HepG2 (cell line): ENCODE measurements around the gene HCRT. TPM values are rescaled to one million over a fixed set of nuclear protein-coding genes. Genes with fewer than 3 reads are reported as not detected.

ENCODE experiments used
- ATAC-seq: fragments of 200-7000 bp; cut with Tn5 transposase; 3 replicates; pipeline ENCODE4 v1.9.1; 2020; ENCODE audit warnings: mild to moderate bottlenecking, moderate library complexity
- BruUV-seq: library from RNA; stranded (reverse); fragments of 400-500 nt; replicated peaks from 2 replicates; lab custom pipeline; 2021; lab: Mats Ljungman, UMichigan
- CTCF ChIA-PET: fragments of 300-600 bp; formaldehyde crosslinking; extraction: SDS; loops from one replicate; lab custom pipeline; 2021; ENCODE audit warnings: low total read pairs, inconsistent platforms, low intra/inter-chr PET ratio; lab: Yijun Ruan, JAX
- POLR2A ChIA-PET: fragments of 350-600 bp; sonication (Branson Sonifier 250); formaldehyde crosslinking; loops from one replicate; lab custom pipeline; 2020; ENCODE audit warnings: antibody characterized with exemption, inconsistent platforms; lab: Yijun Ruan, JAX
- DNase-seq: peaks from one replicate; pipeline ENCODE4 v3.0.0-alpha.2; 2015; ENCODE audit warnings: low spot score
- FAIRE-seq: peaks from 3 replicates; lab custom pipeline; 2011; peaks lifted over from hg19 to GRCh38; lab: Jason Lieb, UNC
- H2AFZ ChIP-seq: one replicate; pipeline ENCODE4 v1.6.1; 2011; ENCODE audit warnings: low read length, inconsistent platforms
- H3K27ac ChIP-seq: fragments of 300-600 bp; 3 replicates; pipeline ENCODE4 v1.8.0; 2011; ENCODE audit warnings: mixed run types, mild to moderate bottlenecking, mixed read lengths, low read length, inconsistent platforms; ENCODE audit not compliant: insufficient read depth; ENCODE audit errors: extremely low read length
- H3K27me3 ChIP-seq, 2 experiments: fragments of 200-600 bp in 1 of 2; 2 replicates in 1 of 2; 3 replicates in 1 of 2; pipeline versions ENCODE4 v1.6.0 to v1.8.0; 2011; ENCODE audit warnings: low read length in 2 of 2, mild to moderate bottlenecking in 2 of 2, moderate library complexity in 2 of 2, inconsistent platforms in 1 of 2; ENCODE audit not compliant: insufficient read depth in 2 of 2, control insufficient read depth in 1 of 2
- H3K36me3 ChIP-seq, 2 experiments: fragments of 200-600 bp in 1 of 2; replicated peaks in 1 of 2; 2 replicates in 1 of 2; 3 replicates in 1 of 2; pipeline versions ENCODE4 v1.5.1 to v1.8.0; 2011; ENCODE audit warnings: low read length in 2 of 2, inconsistent platforms in 1 of 2; ENCODE audit not compliant: insufficient read depth in 2 of 2, control insufficient read depth in 1 of 2
- H3K4me1 ChIP-seq: 2 replicates; pipeline ENCODE4 v1.5.1; 2012; ENCODE audit warnings: low read length, inconsistent platforms; ENCODE audit not compliant: insufficient read depth
- H3K4me2 ChIP-seq: 2 replicates; pipeline ENCODE4 v1.6.0; 2011; ENCODE audit warnings: low read depth, low read length, inconsistent platforms
- H3K4me3 ChIP-seq, 3 experiments: fragments of 200-600 bp in 1 of 3; sonication (generic), shearing (Covaris generic) in 1 of 3; replicated peaks in 1 of 3; 2 replicates each; pipeline ENCODE4 v1.5.1; 2011 to 2016; ENCODE audit warnings: low read length in 3 of 3, inconsistent platforms in 2 of 3, low read depth in 2 of 3, mild to moderate bottlenecking in 2 of 3, control low read depth in 1 of 3, mixed read lengths in 1 of 3; ENCODE audit not compliant: insufficient read depth in 1 of 3
- H3K79me2 ChIP-seq: one replicate; pipeline ENCODE4 v1.6.1; 2011; ENCODE audit warnings: low read length, inconsistent platforms; ENCODE audit not compliant: insufficient read depth
- H3K9ac ChIP-seq: 2 replicates; pipeline ENCODE4 v1.6.0; 2011; ENCODE audit warnings: mild to moderate bottlenecking, low read depth, low read length, inconsistent platforms; ENCODE audit not compliant: insufficient read depth
- H3K9me3 ChIP-seq: 2 replicates; pipeline ENCODE4 v1.5.1; 2012; ENCODE audit warnings: mild to moderate bottlenecking, low read length
- H4K20me1 ChIP-seq: 2 replicates; pipeline ENCODE4 v1.6.0; 2011; ENCODE audit warnings: inconsistent platforms, mild to moderate bottlenecking, low read length, moderate library complexity; ENCODE audit not compliant: insufficient read depth
- CEBPB ChIP-seq: IDR thresholded peaks from 2 replicates; pipeline ENCODE4 v1.6.1; 2011; ENCODE audit warnings: low read depth, low read length, improper control_type of control experiment, borderline replicate concordance
- HMG20A ChIP-seq: IDR thresholded peaks from 2 replicates; pipeline ENCODE4 v1.6.1; 2016; ENCODE audit warnings: borderline replicate concordance
- KLF9 ChIP-seq: IDR thresholded peaks from 2 replicates; pipeline ENCODE4 v1.6.1; 2016; ENCODE audit warnings: low read depth
- LCORL ChIP-seq, 2 experiments: fragments of 450-650 bp in 1 of 2; sonication (generic) in 1 of 2; formaldehyde crosslinking in 1 of 2; IDR thresholded peaks; 2 replicates each; pipeline versions ENCODE4 v1.5.0 to v1.6.1; 2017 to 2020; ENCODE audit warnings: antibody characterized with exemption in 1 of 2, missing genetic modification reagents in 1 of 2
- MED13 ChIP-seq: sonication (generic); formaldehyde crosslinking; IDR thresholded peaks from 2 replicates; pipeline ENCODE4 v1.5.0; 2020; ENCODE audit warnings: missing genetic modification reagents
- MTA3 ChIP-seq: sonication (generic); formaldehyde crosslinking; IDR thresholded peaks from 2 replicates; pipeline ENCODE4 v1.4.0; 2020; ENCODE audit warnings: missing genetic modification reagents
- ZFP41 ChIP-seq: sonication (generic); formaldehyde crosslinking; IDR thresholded peaks from 2 replicates; pipeline ENCODE4 v1.4.0; 2020; ENCODE audit warnings: mild to moderate bottlenecking, missing genetic modification reagents, borderline replicate concordance
- ZNF124 ChIP-seq: sonication (generic); formaldehyde crosslinking; IDR thresholded peaks from 2 replicates; pipeline ENCODE4 v1.4.0; 2020; ENCODE audit warnings: missing genetic modification reagents
- WGBS: methylation state at CpG from one replicate; pipeline ENCODE4 v1.1.6; 2017; ENCODE audit warnings: low lambda C conversion rate; 5-methylcytosine and 5-hydroxymethylcytosine counted together
- in situ Hi-C: cut with HindIII; loops from 2 replicates; pipeline ENCODE4 v1.10.0; 2017; ENCODE audit warnings: low pct_unique_long_range_greater_than_20kb; ENCODE audit not compliant: extremely low pct_ligation_motif_present
- intact Hi-C: fragments of 100-400 bp; cut with micrococcal nuclease; formaldehyde crosslinking; loops from one replicate; pipeline ENCODE4 v1.10.0; 2022; ENCODE audit not compliant: unreplicated experiment
- polyA plus RNA-seq, 8 experiments: library from polyadenylated mRNA; depleted of rRNA in 3 of 8; stranded (reverse) in 7 of 8; unstranded in 1 of 8; fragments of >200 nt; fragmentation: Illumina TruSeq in 4 of 8; extraction: Trizol in 4 of 8; gene quantifications; 2 replicates each; pipeline versions ENCODE4 v1.2.1 to v1.2.3, GENCODE V29; 2011 to 2016; ENCODE audit warnings: low read depth in 4 of 8, missing spikeins in 1 of 8, mixed read lengths in 1 of 8; ENCODE audit not compliant: insufficient read depth in 1 of 8
- total RNA-seq, 5 experiments: library from RNA; depleted of rRNA; stranded (reverse); fragments of >200 nt; fragmentation: Illumina TruSeq; extraction: Trizol; gene quantifications; 2 replicates each; pipeline ENCODE4 v1.2.3, GENCODE V29; 2016; ENCODE audit warnings: low read depth in 1 of 5
- TF ChIP-seq, protein P1 (sequence below): sonication (generic); formaldehyde crosslinking; IDR thresholded peaks from 2 replicates; pipeline ENCODE4 v1.5.0; 2020; ENCODE audit warnings: missing genetic modification reagents
- TF ChIP-seq, protein P2 (sequence below): sonication (generic); formaldehyde crosslinking; IDR thresholded peaks from 2 replicates; pipeline ENCODE4 v1.5.1; 2020; ENCODE audit warnings: missing genetic modification reagents, mild to moderate bottlenecking, borderline replicate concordance
- TF ChIP-seq, protein P3 (sequence below): sonication (generic); formaldehyde crosslinking; IDR thresholded peaks from 2 replicates; pipeline ENCODE4 v1.9.0; 2021; ENCODE audit warnings: missing genetic modification reagents, mild to moderate bottlenecking, borderline replicate concordance
- TF ChIP-seq, protein P4 (sequence below): sonication (generic); formaldehyde crosslinking; conservative IDR thresholded peaks from 2 replicates; pipeline ENCODE4 v1.8.1; 2023; ENCODE audit warnings: missing genetic modification reagents
- TF ChIP-seq, protein P5 (sequence below): IDR thresholded peaks from 2 replicates; pipeline ENCODE4 v1.6.1; 2016; ENCODE audit warnings: control low read depth
- TF ChIP-seq, protein P6 (sequence below): sonication (generic); formaldehyde crosslinking; IDR thresholded peaks from 2 replicates; pipeline ENCODE4 v1.5.0; 2020; ENCODE audit warnings: mild to moderate bottlenecking, missing genetic modification reagents

Gene HCRT
- total and polyA plus RNA-seq, 2 of the 13 experiments (the other 11 are each of a cell fraction or from before 2014, with no cell fraction given) = not detected

DNA sequence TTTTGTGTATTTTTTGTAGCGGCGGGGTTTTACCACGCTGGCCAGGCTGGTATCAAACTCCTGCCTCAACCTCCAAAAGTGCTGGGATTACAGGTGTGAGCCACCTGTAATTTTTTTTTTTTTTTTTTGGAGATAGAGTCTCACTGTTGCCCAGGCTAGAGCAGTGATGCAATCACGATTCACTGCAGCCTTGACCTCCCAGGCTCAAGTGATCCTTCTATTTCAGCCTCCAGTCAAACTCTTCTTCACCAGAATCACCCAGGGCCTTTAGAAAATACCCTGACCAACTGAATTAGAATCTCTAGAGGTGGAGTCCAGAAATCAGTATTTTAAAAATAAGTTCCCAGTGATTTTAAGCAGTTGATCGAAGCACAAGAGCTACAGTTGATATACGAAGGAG, 50.1 kb downstream of the HCRT start:
- Histone ChIP-seq H3K4me2 (peak overlapping the region; percentile 26), H4K20me1 (peaks cover 3% of the 10 kb centered on the region), H3K36me3 (peaks cover 8 to 54% of the 10 kb centered on the region in 2 experiments), H3K9me3 (no peaks in the 10 kb centered on the region), H3K4me3 (no peak overlapping the region), H3K9ac (peak overlapping the region; percentile 16; the same call in 1 of the 2 replicates), H3K27me3 (no peaks in the 10 kb centered on the region), H3K79me2 (peaks cover 76% of the 10 kb centered on the region), H3K4me1 (peaks cover 51% of the 10 kb centered on the region), H2AFZ (no peak overlapping the region), H3K27ac (peak overlapping the region; percentile 56)
- CTCF ChIA-PET = no interaction called here
- BruUV-seq = no TSS peak
- POLR2A ChIA-PET = interaction anchor here (0.9 to 1.8 kb wide), 6 partner anchors 10 to 48 kb away, joined by 3 to 14 read pairs (median 7); partner anchors contain the start of genes KAT2A and KCNH4
- FAIRE-seq (no peak), ATAC-seq (no peak), DNase-seq (no peak)
- in situ Hi-C loops (no loop called here), intact Hi-C loops (no loop called here)
- WGBS = 91% methylated on average over 6 of the region's 6 CpGs
- TF ChIP-seq, protein P1, sequence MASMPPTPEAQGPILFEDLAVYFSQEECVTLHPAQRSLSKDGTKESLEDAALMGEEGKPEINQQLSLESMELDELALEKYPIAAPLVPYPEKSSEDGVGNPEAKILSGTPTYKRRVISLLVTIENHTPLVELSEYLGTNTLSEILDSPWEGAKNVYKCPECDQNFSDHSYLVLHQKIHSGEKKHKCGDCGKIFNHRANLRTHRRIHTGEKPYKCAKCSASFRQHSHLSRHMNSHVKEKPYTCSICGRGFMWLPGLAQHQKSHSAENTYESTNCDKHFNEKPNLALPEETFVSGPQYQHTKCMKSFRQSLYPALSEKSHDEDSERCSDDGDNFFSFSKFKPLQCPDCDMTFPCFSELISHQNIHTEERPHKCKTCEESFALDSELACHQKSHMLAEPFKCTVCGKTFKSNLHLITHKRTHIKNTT (CRISPR knock-in tag) = no peak
- TF ChIP-seq, protein P2, sequence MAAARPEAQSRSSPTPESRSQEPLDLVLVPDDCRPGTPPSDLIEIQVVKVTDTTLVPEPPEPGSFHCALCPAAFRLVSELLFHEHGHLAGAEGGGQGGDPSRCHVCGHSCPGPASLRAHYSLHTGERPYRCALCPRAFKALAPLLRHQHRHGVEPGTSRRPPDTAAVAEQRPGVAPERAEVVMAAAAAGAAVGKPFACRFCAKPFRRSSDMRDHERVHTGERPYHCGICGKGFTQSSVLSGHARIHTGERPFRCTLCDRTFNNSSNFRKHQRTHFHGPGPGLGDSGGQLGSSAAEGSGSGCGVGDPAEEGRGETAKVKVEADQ (CRISPR knock-in tag) = no peak
- TF ChIP-seq LCORL (IDR thresholded peaks at IDR 0.05) = no peak
- no peak for TF ChIP-seq LCORL (CRISPR knock-in tag; IDR thresholded peaks at IDR 0.05)
- TF ChIP-seq, protein P3, sequence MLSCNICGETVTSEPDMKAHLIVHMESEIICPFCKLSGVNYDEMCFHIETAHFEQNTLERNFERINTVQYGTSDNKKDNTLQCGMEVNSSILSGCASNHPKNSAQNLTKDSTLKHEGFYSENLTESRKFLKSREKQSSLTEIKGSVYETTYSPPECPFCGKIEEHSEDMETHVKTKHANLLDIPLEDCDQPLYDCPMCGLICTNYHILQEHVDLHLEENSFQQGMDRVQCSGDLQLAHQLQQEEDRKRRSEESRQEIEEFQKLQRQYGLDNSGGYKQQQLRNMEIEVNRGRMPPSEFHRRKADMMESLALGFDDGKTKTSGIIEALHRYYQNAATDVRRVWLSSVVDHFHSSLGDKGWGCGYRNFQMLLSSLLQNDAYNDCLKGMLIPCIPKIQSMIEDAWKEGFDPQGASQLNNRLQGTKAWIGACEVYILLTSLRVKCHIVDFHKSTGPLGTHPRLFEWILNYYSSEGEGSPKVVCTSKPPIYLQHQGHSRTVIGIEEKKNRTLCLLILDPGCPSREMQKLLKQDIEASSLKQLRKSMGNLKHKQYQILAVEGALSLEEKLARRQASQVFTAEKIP (CRISPR knock-in tag) = no peak
- TF ChIP-seq MED13 (CRISPR knock-in tag) = no peak
- peak; percentile 62 for TF ChIP-seq CEBPB
- TF ChIP-seq, protein P4, sequence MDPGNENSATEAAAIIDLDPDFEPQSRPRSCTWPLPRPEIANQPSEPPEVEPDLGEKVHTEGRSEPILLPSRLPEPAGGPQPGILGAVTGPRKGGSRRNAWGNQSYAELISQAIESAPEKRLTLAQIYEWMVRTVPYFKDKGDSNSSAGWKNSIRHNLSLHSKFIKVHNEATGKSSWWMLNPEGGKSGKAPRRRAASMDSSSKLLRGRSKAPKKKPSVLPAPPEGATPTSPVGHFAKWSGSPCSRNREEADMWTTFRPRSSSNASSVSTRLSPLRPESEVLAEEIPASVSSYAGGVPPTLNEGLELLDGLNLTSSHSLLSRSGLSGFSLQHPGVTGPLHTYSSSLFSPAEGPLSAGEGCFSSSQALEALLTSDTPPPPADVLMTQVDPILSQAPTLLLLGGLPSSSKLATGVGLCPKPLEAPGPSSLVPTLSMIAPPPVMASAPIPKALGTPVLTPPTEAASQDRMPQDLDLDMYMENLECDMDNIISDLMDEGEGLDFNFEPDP (CRISPR knock-in tag) = no peak
- TF ChIP-seq, protein P5, sequence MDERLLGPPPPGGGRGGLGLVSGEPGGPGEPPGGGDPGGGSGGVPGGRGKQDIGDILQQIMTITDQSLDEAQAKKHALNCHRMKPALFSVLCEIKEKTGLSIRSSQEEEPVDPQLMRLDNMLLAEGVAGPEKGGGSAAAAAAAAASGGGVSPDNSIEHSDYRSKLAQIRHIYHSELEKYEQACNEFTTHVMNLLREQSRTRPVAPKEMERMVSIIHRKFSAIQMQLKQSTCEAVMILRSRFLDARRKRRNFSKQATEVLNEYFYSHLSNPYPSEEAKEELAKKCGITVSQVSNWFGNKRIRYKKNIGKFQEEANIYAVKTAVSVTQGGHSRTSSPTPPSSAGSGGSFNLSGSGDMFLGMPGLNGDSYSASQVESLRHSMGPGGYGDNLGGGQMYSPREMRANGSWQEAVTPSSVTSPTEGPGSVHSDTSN (CRISPR knock-in tag) = no peak
- no peak for TF ChIP-seq HMG20A
- TF ChIP-seq MTA3 (CRISPR knock-in tag) = no peak
- TF ChIP-seq, protein P6, sequence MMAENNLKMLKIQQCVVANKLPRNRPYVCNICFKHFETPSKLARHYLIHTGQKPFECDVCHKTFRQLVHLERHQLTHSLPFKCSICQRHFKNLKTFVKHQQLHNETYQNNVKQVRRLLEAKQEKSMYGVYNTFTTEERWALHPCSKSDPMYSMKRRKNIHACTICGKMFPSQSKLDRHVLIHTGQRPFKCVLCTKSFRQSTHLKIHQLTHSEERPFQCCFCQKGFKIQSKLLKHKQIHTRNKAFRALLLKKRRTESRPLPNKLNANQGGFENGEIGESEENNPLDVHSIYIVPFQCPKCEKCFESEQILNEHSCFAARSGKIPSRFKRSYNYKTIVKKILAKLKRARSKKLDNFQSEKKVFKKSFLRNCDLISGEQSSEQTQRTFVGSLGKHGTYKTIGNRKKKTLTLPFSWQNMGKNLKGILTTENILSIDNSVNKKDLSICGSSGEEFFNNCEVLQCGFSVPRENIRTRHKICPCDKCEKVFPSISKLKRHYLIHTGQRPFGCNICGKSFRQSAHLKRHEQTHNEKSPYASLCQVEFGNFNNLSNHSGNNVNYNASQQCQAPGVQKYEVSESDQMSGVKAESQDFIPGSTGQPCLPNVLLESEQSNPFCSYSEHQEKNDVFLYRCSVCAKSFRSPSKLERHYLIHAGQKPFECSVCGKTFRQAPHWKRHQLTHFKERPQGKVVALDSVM (CRISPR knock-in tag) = peak; percentile 71; the same call in 1 of the 2 replicates
- TF ChIP-seq ZNF124 (CRISPR knock-in tag) = no peak
- no peak for TF ChIP-seq KLF9 (CRISPR knock-in tag)
- no peak for TF ChIP-seq ZFP41
